ENCODE measurements around the gene TTPAL. TPM values are rescaled to one million over a fixed set of nuclear protein-coding genes. Genes with fewer than 3 reads are reported as not detected.

The TTPAL gene
- total and polyA plus RNA-seq, 10 donors: 3.5 to 16.3 (median 11.8) TPM

- no peak overlapping the region for H3K27ac ChIP-seq
- H3K4me1 ChIP-seq: peaks cover 19 to 36% (median 32%) of the 10 kb centered on the region in 6 donors
- H3K36me3 ChIP-seq: peaks cover 0 to 13% (median 0%) of the 10 kb centered on the region in 6 donors
- 49 to 73% (median 64%) methylated on average over 4 of the region's 4 CpGs for WGBS, 5 donors
- H3K4me3 ChIP-seq: no peak overlapping the region
- TF ChIP-seq POLR2A (IDR thresholded peaks at IDR 0.05) (no peak), POLR2AphosphoS5 (IDR thresholded peaks at IDR 0.05) (no peak), CTCF (IDR thresholded peaks at IDR 0.05 in 8 of 11, conservative IDR thresholded peaks at IDR 0.05 in 3 of 11) (no peak)
- intact Hi-C loops (cut with DNase I; ENCODE audit: low total_unique reads): loop anchor here (10.0 kb wide), 1 partner anchor 91 kb away; no protein-coding TSS in a partner anchor
- no peaks in the 10 kb centered on the region for H3K9me3 ChIP-seq
- H3K27me3 ChIP-seq (replicated peaks in 1 of 7): no peaks in the 10 kb centered on the region
- no peak for DNase-seq
Measured at GRCh38 chr20:44523746-44524145, 48.1 kb downstream of the TTPAL start.

DNA sequence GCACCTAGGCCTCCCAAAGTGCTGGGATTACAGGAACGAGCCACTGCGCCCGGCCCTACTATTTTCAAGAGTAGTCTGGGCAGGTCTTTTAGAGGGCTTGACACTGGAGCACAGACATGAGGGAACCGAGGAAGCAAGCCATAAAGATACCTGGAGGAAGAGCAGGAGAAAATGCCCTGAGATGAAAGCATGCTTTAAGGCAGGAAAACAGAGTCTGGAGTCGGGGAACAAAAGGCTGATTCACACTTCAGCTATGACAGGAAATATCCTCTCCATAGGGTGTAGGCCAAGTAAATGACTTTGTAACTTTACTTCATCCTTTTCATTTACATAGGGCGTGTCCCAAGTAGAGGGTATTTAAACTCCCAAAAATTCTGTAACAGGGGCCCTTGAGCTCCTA lies 50.5 kb downstream of the TTPAL start:
- intact Hi-C loops (cut with DNase I; ENCODE audit: low total_unique reads): loop anchor here (10.0 kb wide), 1 partner anchor 89 kb away; no protein-coding TSS in a partner anchor

GRCh38 chr20:44527716-44528199 lies 52.1 kb downstream of the TTPAL start:
- Histone ChIP-seq H3K27me3 (replicated peaks in 1 of 7) (no peaks in the 10 kb centered on the region), H3K9me3 (no peaks in the 10 kb centered on the region), H3K36me3 (no peaks in the 10 kb centered on the region), H3K27ac (no peak overlapping the region), H3K4me3 (no peak overlapping the region), H3K4me1 (peaks cover 0 to 20% (median 12%) of the 10 kb centered on the region in 6 donors)
- TF ChIP-seq POLR2AphosphoS5 (IDR thresholded peaks at IDR 0.05) (no peak), CTCF (IDR thresholded peaks at IDR 0.05 in 8 of 11, conservative IDR thresholded peaks at IDR 0.05 in 3 of 11) (no peak), POLR2A (IDR thresholded peaks at IDR 0.05) (no peak)
- intact Hi-C loops (cut with DNase I; ENCODE audit: low total_unique reads): loop anchor here (10.0 kb wide), 1 partner anchor 87 kb away; no protein-coding TSS in a partner anchor
- DNase-seq: no peak
- 79 to 93% (median 81%) methylated on average over 4 of the region's 4 CpGs for WGBS, 5 donors

More for the DNA sequence above, 50.5 kb downstream of the TTPAL start:
- Histone ChIP-seq H3K36me3 (no peaks in the 10 kb centered on the region), H3K4me1 (peaks cover 2 to 17% (median 11%) of the 10 kb centered on the region in 6 donors), H3K27me3 (replicated peaks in 1 of 7) (no peaks in the 10 kb centered on the region), H3K4me3 (no peak overlapping the region), H3K9me3 (no peaks in the 10 kb centered on the region), H3K27ac (no peak overlapping the region)
- TF ChIP-seq CTCF (IDR thresholded peaks at IDR 0.05 in 8 of 11, conservative IDR thresholded peaks at IDR 0.05 in 3 of 11) (no peak), POLR2AphosphoS5 (IDR thresholded peaks at IDR 0.05) (no peak), POLR2A (IDR thresholded peaks at IDR 0.05) (no peak)
- 73 to 83% (median 78%) methylated on average over 6 of the region's 6 CpGs for WGBS, 5 donors
- DNase-seq: no peak

GRCh38 chr20:44528309-44528708 lies 52.6 kb downstream of the TTPAL start:
- Histone ChIP-seq H3K36me3 (no peaks in the 10 kb centered on the region), H3K9me3 (no peaks in the 10 kb centered on the region), H3K27ac (no peak overlapping the region), H3K4me3 (no peak overlapping the region), H3K27me3 (replicated peaks in 1 of 7) (no peaks in the 10 kb centered on the region), H3K4me1 (peaks cover 0 to 26% (median 15%) of the 10 kb centered on the region in 6 donors)
- intact Hi-C loops (cut with DNase I; ENCODE audit: low total_unique reads): loop anchor here (10.0 kb wide), 1 partner anchor 86 kb away; no protein-coding TSS in a partner anchor
- TF ChIP-seq POLR2AphosphoS5 (IDR thresholded peaks at IDR 0.05) (no peak), CTCF (IDR thresholded peaks at IDR 0.05 in 8 of 11, conservative IDR thresholded peaks at IDR 0.05 in 3 of 11) (no peak), POLR2A (IDR thresholded peaks at IDR 0.05) (no peak)
- DNase-seq: no peak
- WGBS, 5 donors: 84 to 96% (median 85%) methylated on average over 6 of the region's 6 CpGs

Measured in spleen (tissue), 11 donors.